ENCODE results near the gene PTPRA. TPM values are rescaled to one million over a fixed set of nuclear protein-coding genes. Genes with fewer than 3 reads are reported as not detected.

Gene PTPRA
- total RNA-seq, 4 donors from 2014 or later: 80.6 to 121 (median 97.1) TPM

DNA sequence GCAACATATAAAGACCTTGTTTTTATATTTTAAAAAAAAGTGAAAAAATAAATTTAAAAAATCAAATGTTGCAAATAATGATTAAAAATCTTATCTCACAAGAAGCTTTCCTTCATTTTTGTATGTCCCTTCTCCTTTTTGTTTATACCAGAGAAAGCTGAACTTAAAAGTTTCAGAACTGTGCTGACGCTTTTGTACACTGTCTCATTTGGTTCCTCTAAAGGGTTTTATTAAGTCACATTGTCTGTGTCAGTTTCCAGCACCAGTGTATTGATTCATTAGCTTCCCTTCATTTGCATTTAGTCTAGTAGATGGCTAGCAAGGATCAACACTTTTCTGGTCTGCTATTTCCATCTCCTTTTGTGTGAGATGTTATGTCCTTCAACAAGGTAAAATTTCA lies 39.5 kb upstream of the PTPRA start:
- Histone ChIP-seq H3K4me3 (no peak overlapping the region), H3K27me3 (no peaks in the 10 kb centered on the region), H3K27ac (no peak overlapping the region), H3K36me3 (no peaks in the 10 kb centered on the region), H3K9me3 (no peaks in the 10 kb centered on the region), H3K4me1 (no peaks in the 10 kb centered on the region)
- TF ChIP-seq POLR2A (IDR thresholded peaks at IDR 0.05): no peak
- TF ChIP-seq CTCF (IDR thresholded peaks at IDR 0.05): no peak
- no peak for DNase-seq
- intact Hi-C loops (cut with DNase I; ENCODE audit: low total_unique reads): no loop called here

DNA sequence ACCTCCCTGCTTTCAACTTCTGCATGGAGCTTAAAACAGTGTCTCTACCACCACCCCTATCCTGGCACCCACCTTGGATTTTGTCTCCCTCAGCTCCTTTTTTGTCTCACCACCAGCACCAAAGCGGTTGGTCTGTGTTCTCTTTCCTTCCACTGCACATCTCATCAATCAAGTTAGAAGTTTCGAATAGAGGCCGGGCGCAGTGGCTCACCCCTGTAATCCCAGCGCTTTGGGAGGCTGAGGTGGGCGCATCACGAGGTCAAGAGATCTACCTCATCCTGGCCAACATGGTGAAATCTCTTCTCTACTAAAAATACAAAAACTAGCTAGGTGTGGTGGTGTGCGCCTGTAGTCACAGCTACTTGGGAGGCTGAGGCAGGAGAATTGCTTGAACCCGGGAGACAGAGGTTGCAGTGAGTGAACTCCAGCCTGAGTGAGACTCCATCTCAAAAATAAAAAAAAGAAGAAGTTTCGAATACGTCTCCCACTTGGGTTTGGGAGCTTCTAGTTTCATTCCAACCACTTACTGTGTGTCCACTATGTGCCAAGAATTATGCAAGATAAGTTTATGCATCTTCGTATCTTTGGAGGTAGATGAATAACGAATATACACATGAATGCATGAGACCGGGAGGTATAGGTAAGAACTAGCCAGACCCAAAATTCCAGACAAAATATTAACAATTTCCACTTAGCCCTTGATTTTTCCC lies 38.7 kb upstream of the PTPRA start:
- no peaks in the 10 kb centered on the region for H3K27me3 ChIP-seq
- intact Hi-C loops (cut with DNase I; ENCODE audit: low total_unique reads): no loop called here
- H3K4me1 ChIP-seq: no peaks in the 10 kb centered on the region
- no peak overlapping the region for H3K4me3 ChIP-seq
- DNase-seq: no peak
- H3K36me3 ChIP-seq: no peaks in the 10 kb centered on the region
- H3K9me3 ChIP-seq: no peaks in the 10 kb centered on the region
- no peak overlapping the region for H3K27ac ChIP-seq
- TF ChIP-seq POLR2A (IDR thresholded peaks at IDR 0.05): no peak
- no peak for TF ChIP-seq CTCF (IDR thresholded peaks at IDR 0.05)

DNA sequence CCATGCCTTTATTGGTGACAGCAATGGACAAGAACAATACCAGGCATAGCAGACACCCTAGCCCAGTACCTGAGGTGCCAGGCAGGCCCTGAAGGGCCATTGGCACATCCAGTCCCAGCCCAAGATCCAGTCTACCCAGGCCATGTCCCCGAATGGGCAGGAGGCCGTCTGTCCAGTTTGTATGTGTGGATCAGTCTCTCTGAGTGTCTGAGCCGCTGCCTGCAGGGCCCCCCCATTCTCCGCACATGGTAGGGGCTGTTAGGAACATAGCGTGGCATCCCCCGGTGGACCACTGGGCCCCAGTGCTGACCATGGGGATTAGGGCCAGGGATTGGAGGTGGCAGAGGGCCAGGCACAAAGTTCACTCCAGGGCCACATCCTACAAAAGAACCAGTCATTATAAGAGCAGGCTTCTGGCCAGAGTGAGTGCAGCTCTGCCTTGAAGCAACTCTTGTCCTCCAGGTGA lies 37.9 kb upstream of the PTPRA start:
- DNase-seq: no peak
- H3K4me3 ChIP-seq: no peak overlapping the region
- no peaks in the 10 kb centered on the region for H3K27me3 ChIP-seq
- intact Hi-C loops (cut with DNase I; ENCODE audit: low total_unique reads): no loop called here
- TF ChIP-seq POLR2A (IDR thresholded peaks at IDR 0.05): no peak
- no peak for TF ChIP-seq CTCF (IDR thresholded peaks at IDR 0.05)
- no peaks in the 10 kb centered on the region for H3K36me3 ChIP-seq
- H3K27ac ChIP-seq: no peak overlapping the region
- H3K4me1 ChIP-seq: no peaks in the 10 kb centered on the region
- no peaks in the 10 kb centered on the region for H3K9me3 ChIP-seq

- Histone ChIP-seq H3K4me1 (no peaks in the 10 kb centered on the region), H3K4me3 (no peak overlapping the region), H3K27ac (no peak overlapping the region), H3K9me3 (no peaks in the 10 kb centered on the region), H3K27me3 (no peaks in the 10 kb centered on the region), H3K36me3 (no peaks in the 10 kb centered on the region)
- no peak for TF ChIP-seq CTCF (IDR thresholded peaks at IDR 0.05)
- intact Hi-C loops (cut with DNase I; ENCODE audit: low total_unique reads): no loop called here
- DNase-seq: no peak
These were observed 37.2 kb upstream of the PTPRA start for GRCh38 chr20:2836035-2836434.

DNA sequence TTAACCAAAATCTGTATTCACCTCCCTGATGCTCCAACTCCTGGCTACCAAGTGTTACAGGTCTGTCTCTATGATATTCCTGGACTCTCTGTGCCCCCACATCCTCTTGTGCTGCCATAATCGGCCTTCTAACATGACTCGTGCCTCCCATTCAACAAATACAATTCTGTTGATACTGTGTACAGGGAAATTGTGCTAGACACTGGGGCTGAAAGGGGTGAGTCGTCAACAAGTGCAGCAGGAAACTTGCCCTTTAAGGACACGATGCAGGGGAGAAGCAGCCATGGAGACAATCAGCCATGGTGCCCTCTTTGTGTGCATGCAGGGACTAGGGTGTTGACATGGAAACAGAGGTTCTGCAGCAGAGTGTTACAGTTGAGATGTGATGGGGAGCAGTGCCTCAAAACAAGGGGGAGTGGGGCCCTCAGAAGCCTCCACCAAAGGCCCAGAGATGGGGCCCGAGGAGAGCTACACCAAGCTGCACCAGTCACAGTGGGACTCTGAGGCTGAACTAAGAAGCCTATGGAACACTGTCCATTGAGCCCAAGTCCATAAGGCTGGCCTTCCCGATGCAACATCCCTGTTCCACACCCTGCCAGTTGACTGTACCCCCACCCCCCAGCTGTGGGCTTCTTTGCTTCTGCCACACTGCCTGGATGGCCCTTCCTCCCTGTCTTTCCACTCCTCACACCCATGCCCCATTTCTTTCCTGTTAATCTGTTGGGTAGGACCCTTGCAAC lies 35.9 kb upstream of the PTPRA start:
- TF ChIP-seq CTCF (IDR thresholded peaks at IDR 0.05): no peak
- TF ChIP-seq POLR2A (IDR thresholded peaks at IDR 0.05): no peak

More for the DNA sequence above, 35.9 kb upstream of the PTPRA start:
- no peaks in the 10 kb centered on the region for H3K27me3 ChIP-seq
- H3K27ac ChIP-seq: no peak overlapping the region
- H3K9me3 ChIP-seq: no peaks in the 10 kb centered on the region
- H3K4me3 ChIP-seq: no peak overlapping the region
- H3K36me3 ChIP-seq: no peaks in the 10 kb centered on the region
- no peak for DNase-seq
- H3K4me1 ChIP-seq: peaks cover 0 to 6% of the 10 kb centered on the region in 2 donors
- intact Hi-C loops (cut with DNase I; ENCODE audit: low total_unique reads): no loop called here

Measured in uterus (tissue), 4 donors.